Measurements from ENCODE around the gene ABCG2.

ABCG2 gene

GRCh38 chr4:88041626-88042025 is 116.8 kb downstream of the ABCG2 start:
- H3K36me3 ChIP-seq (ENCODE audit: insufficient read depth, low read length) = peaks cover 74% of the 10 kb centered on the region; the same call in 1 of the 2 replicates
- H3K79me2 ChIP-seq (ENCODE audit: insufficient read depth, low read length) = no peaks in the 10 kb centered on the region
- H2AFZ ChIP-seq (ENCODE audit: low read length) = no peak overlapping the region
- H3K9me2 ChIP-seq (replicated peaks; ENCODE audit: low read depth, low read length) = no peaks in the 10 kb centered on the region
- no peak overlapping the region for H3K9ac ChIP-seq (ENCODE audit: low read depth, low read length, poor library complexity, severe bottlenecking)
- no peak overlapping the region for H3K4me3 ChIP-seq (ENCODE audit: low read length, poor library complexity, severe bottlenecking)
- no peaks in the 10 kb centered on the region for H4K20me1 ChIP-seq (ENCODE audit: insufficient read depth, low read length, poor library complexity, severe bottlenecking)
- H3K27me3 ChIP-seq (ENCODE audit: insufficient read depth, low read length, poor library complexity, severe bottlenecking) = no peaks in the 10 kb centered on the region
- no peak for TF ChIP-seq EZH2phosphoT487 (IDR thresholded peaks at IDR 0.05; ENCODE audit: borderline replicate concordance)
- TF ChIP-seq CTCF (conservative IDR thresholded peaks at IDR 0.05; ENCODE audit: low read length) = no peak
- peaks cover 14% of the 10 kb centered on the region for H3K4me1 ChIP-seq (ENCODE audit: insufficient read depth, low read length, poor library complexity, severe bottlenecking)
- H3K9me3 ChIP-seq (ENCODE audit: insufficient read depth, low read depth, low read length) = no peaks in the 10 kb centered on the region
- H3K4me2 ChIP-seq (ENCODE audit: low read depth, low read length, poor library complexity, severe bottlenecking) = no peak overlapping the region
- H3F3A ChIP-seq (ENCODE audit: low read depth) = no peaks in the 10 kb centered on the region

- Histone ChIP-seq H3K27me3 (ENCODE audit: insufficient read depth, low read length, poor library complexity, severe bottlenecking) (no peaks in the 10 kb centered on the region), H3K4me1 (ENCODE audit: insufficient read depth, low read length, poor library complexity, severe bottlenecking) (peaks cover 14% of the 10 kb centered on the region), H3K36me3 (ENCODE audit: insufficient read depth, low read length) (peaks cover 75% of the 10 kb centered on the region; the same call in 1 of the 2 replicates), H3K9me3 (ENCODE audit: insufficient read depth, low read depth, low read length) (no peaks in the 10 kb centered on the region), H3K79me2 (ENCODE audit: insufficient read depth, low read length) (no peaks in the 10 kb centered on the region), H3F3A (ENCODE audit: low read depth) (no peaks in the 10 kb centered on the region), H2AFZ (ENCODE audit: low read length) (no peak overlapping the region), H4K20me1 (ENCODE audit: insufficient read depth, low read length, poor library complexity, severe bottlenecking) (no peaks in the 10 kb centered on the region), H3K9ac (ENCODE audit: low read depth, low read length, poor library complexity, severe bottlenecking) (no peak overlapping the region), H3K9me2 (replicated peaks; ENCODE audit: low read depth, low read length) (no peaks in the 10 kb centered on the region), H3K4me2 (ENCODE audit: low read depth, low read length, poor library complexity, severe bottlenecking) (no peak overlapping the region), H3K4me3 (ENCODE audit: low read length, poor library complexity, severe bottlenecking) (no peak overlapping the region)
- TF ChIP-seq CTCF (conservative IDR thresholded peaks at IDR 0.05; ENCODE audit: low read length) (no peak), EZH2phosphoT487 (IDR thresholded peaks at IDR 0.05; ENCODE audit: borderline replicate concordance) (no peak)
Measured at GRCh38 chr4:88040707-88041106, 117.7 kb downstream of the ABCG2 start.

Data from Loucy (cell line).